K562 (cell line): ENCODE results near the gene ACSS1. TPM values are rescaled to one million over a fixed set of nuclear protein-coding genes. Genes with fewer than 3 reads are reported as not detected.

Experiments
- BRCA1 ChIP-seq, 2 experiments: fragments of 450-650 bp in 1 of 2; sonication (generic) in 1 of 2; formaldehyde crosslinking in 1 of 2; IDR thresholded peaks; 2 replicates each; pipeline versions ENCODE4 v1.5.0 to v1.6.1; 2017 to 2020; ENCODE audit warnings: mild to moderate bottlenecking in 1 of 2, missing genetic modification reagents in 1 of 2
- CBX8 ChIP-seq: fragments of 200-600 bp; sonication (generic); IDR thresholded peaks from 2 replicates; pipeline ENCODE4 v1.6.1; 2012; ENCODE audit warnings: borderline replicate concordance, mixed run types, low read depth, mild to moderate bottlenecking, moderate library complexity, mixed read lengths, low read length, control low read depth, inconsistent platforms; ENCODE audit not compliant: poor library complexity, severe bottlenecking; ENCODE audit errors: extremely low read depth
- ELF2 ChIP-seq: fragments of 250-450 bp; sonication (Bioruptor Pico); IDR thresholded peaks from 2 replicates; pipeline ENCODE4 v1.5.0; 2021; ENCODE audit warnings: mild to moderate bottlenecking
- FIP1L1 ChIP-seq: fragments of 200-400 bp; formaldehyde crosslinking; IDR thresholded peaks from 2 replicates; pipeline ENCODE4 v1.6.1; 2018; ENCODE audit warnings: mild to moderate bottlenecking, low read depth, low read length; ENCODE audit not compliant: poor library complexity, severe bottlenecking
- GATA2 ChIP-seq: sonication (generic); formaldehyde crosslinking; IDR thresholded peaks from 2 replicates; pipeline ENCODE4 v1.4.0; 2020; ENCODE audit warnings: mild to moderate bottlenecking, missing genetic modification reagents
- NFYB ChIP-seq: IDR thresholded peaks from 2 replicates; pipeline ENCODE4 v1.6.1; 2011; ENCODE audit warnings: mild to moderate bottlenecking, moderate library complexity; ENCODE audit not compliant: insufficient read length; ENCODE audit errors: extremely low read depth
- PRPF4 ChIP-seq: fragments of 200-400 bp; formaldehyde crosslinking; IDR thresholded peaks from one replicate; pipeline ENCODE4 v1.6.1; 2017; ENCODE audit warnings: low read length, low read depth, mild to moderate bottlenecking; ENCODE audit not compliant: insufficient read depth, poor library complexity, severe bottlenecking
- RAD51 ChIP-seq: fragments of 450-650 bp; IDR thresholded peaks from 2 replicates; pipeline ENCODE4 v1.7.1; 2016; ENCODE audit warnings: low read depth, mild to moderate bottlenecking, borderline replicate concordance
- TBL1XR1 ChIP-seq, 2 experiments: IDR thresholded peaks; 2 replicates each; pipeline ENCODE4 v1.6.1; 2012; ENCODE audit warnings: improper control_type of control experiment in 2 of 2, low read length in 2 of 2, mild to moderate bottlenecking in 1 of 2
- TGIF2 ChIP-seq: sonication (generic); formaldehyde crosslinking; IDR thresholded peaks from 2 replicates; pipeline ENCODE4 v1.8.1; 2022; ENCODE audit warnings: mild to moderate bottlenecking, missing genetic modification reagents, moderate library complexity
- ZFP36 ChIP-seq: fragments of 150-350 bp; IDR thresholded peaks from 2 replicates; pipeline ENCODE4 v1.6.1; 2018; ENCODE audit warnings: low read length, low read depth; ENCODE audit not compliant: partially characterized antibody
- ZNF174 ChIP-seq: fragments of 250-450 bp; sonication (Bioruptor Pico); IDR thresholded peaks from 2 replicates; pipeline ENCODE4 v1.4.0; 2020; ENCODE audit warnings: mild to moderate bottlenecking
- ZNF778 ChIP-seq: fragments of 450-650 bp; formaldehyde crosslinking; IDR thresholded peaks from 2 replicates; pipeline ENCODE4 v1.4.0; 2020; ENCODE audit warnings: mild to moderate bottlenecking, moderate library complexity
- polyA plus RNA-seq, 8 experiments: library from polyadenylated mRNA; depleted of rRNA in 4 of 8; stranded (reverse) in 5 of 8; unstranded in 3 of 8; fragments of >200 nt; fragmentation: Nextera tagmentation in 2 of 8; fragmentation: Illumina TruSeq in 1 of 8; extraction: Ambion mirVana in 2 of 8; extraction: Trizol in 1 of 8; gene quantifications; 2 replicates each; pipeline versions ENCODE4 v1.2.1 to v1.2.3, GENCODE V29; 2011 to 2014; ENCODE audit warnings: inconsistent platforms in 1 of 8, missing spikeins in 1 of 8
- total RNA-seq, 7 experiments: library from RNA; depleted of rRNA in 6 of 7; stranded (reverse); fragments of >200 nt in 6 of 7; fragmentation: Illumina TruSeq in 2 of 7; extraction: Trizol in 2 of 7; gene quantifications; 2 replicates each; pipeline versions ENCODE4 v1.2.1 to v1.2.3, GENCODE V29; 2011 to 2021; ENCODE audit warnings: low replicate concordance in 1 of 7
- TF ChIP-seq, protein P1 (sequence below): conservative IDR thresholded peaks from 2 replicates; pipeline ENCODE4 v1.6.1; 2011; ENCODE audit warnings: low read depth, mild to moderate bottlenecking, low read length; ENCODE audit not compliant: control insufficient read depth
- TF ChIP-seq, protein P2 (sequence below): sonication (generic); formaldehyde crosslinking; IDR thresholded peaks from 2 replicates; pipeline ENCODE4 v1.5.0; 2020; ENCODE audit warnings: missing genetic modification reagents
- TF ChIP-seq, protein P3 (sequence below): fragments of 450-650 bp; formaldehyde crosslinking; IDR thresholded peaks from 2 replicates; pipeline ENCODE4 v1.4.0; 2022; ENCODE audit warnings: missing genetic modification characterization
- TF ChIP-seq, protein P4 (sequence below): fragments of 450-650 bp; formaldehyde crosslinking; IDR thresholded peaks from 2 replicates; pipeline ENCODE4 v1.4.0; 2022; ENCODE audit warnings: mild to moderate bottlenecking, moderate library complexity

Gene ACSS1
- total and polyA plus RNA-seq, 9 of the 15 experiments (the other 6 are each of a cell fraction or from before 2014, with no cell fraction given) = 0.07 to 2.1 (median 0.27) TPM; not detected in 3

DNA sequence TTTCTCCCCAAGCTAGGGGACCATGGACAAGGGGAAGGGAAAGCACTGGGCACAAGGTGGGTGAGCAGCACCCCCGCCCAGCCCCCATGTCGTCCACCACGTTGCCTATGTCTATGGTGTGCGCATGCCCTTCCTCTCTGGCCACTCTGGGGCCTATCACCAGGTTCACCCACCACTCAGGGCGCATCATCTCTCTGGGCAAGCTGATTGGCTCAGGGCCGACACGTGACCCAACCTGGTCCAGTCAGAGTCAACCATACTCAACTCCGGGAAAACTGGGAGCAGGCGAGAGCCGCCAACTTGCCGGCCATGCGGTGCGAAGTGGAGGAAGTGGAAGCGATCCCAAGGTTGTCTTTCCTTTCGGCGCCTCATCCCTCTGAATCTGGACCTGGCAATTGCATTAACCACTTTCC, 25.9 kb downstream of the ACSS1 start (continued):
- TF ChIP-seq, protein P1, sequence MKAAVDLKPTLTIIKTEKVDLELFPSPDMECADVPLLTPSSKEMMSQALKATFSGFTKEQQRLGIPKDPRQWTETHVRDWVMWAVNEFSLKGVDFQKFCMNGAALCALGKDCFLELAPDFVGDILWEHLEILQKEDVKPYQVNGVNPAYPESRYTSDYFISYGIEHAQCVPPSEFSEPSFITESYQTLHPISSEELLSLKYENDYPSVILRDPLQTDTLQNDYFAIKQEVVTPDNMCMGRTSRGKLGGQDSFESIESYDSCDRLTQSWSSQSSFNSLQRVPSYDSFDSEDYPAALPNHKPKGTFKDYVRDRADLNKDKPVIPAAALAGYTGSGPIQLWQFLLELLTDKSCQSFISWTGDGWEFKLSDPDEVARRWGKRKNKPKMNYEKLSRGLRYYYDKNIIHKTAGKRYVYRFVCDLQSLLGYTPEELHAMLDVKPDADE = no peak
- TF ChIP-seq NFYB = peak; percentile 71
- no peak for TF ChIP-seq FIP1L1
- no peak for TF ChIP-seq PRPF4
- TF ChIP-seq ZNF778 (CRISPR knock-in tag) = no peak
- TF ChIP-seq RAD51 = peak; percentile 63; the same call in 1 of the 2 replicates
- no peak for TF ChIP-seq CBX8
- TF ChIP-seq, protein P2, sequence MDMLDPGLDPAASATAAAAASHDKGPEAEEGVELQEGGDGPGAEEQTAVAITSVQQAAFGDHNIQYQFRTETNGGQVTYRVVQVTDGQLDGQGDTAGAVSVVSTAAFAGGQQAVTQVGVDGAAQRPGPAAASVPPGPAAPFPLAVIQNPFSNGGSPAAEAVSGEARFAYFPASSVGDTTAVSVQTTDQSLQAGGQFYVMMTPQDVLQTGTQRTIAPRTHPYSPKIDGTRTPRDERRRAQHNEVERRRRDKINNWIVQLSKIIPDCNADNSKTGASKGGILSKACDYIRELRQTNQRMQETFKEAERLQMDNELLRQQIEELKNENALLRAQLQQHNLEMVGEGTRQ (CRISPR knock-in tag) = peak; percentile 90
- TF ChIP-seq, protein P3, sequence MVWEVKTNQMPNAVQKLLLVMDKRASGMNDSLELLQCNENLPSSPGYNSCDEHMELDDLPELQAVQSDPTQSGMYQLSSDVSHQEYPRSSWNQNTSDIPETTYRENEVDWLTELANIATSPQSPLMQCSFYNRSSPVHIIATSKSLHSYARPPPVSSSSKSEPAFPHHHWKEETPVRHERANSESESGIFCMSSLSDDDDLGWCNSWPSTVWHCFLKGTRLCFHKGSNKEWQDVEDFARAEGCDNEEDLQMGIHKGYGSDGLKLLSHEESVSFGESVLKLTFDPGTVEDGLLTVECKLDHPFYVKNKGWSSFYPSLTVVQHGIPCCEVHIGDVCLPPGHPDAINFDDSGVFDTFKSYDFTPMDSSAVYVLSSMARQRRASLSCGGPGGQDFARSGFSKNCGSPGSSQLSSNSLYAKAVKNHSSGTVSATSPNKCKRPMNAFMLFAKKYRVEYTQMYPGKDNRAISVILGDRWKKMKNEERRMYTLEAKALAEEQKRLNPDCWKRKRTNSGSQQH (CRISPR knock-in tag) = no peak
- no peak for TF ChIP-seq ZNF174 (CRISPR knock-in tag)
- TF ChIP-seq GATA2 (CRISPR knock-in tag) = no peak
- TF ChIP-seq, protein P4, sequence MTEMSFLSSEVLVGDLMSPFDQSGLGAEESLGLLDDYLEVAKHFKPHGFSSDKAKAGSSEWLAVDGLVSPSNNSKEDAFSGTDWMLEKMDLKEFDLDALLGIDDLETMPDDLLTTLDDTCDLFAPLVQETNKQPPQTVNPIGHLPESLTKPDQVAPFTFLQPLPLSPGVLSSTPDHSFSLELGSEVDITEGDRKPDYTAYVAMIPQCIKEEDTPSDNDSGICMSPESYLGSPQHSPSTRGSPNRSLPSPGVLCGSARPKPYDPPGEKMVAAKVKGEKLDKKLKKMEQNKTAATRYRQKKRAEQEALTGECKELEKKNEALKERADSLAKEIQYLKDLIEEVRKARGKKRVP (CRISPR knock-in tag) = no peak
- no peak for TF ChIP-seq ELF2 (CRISPR knock-in tag)
- no peak for TF ChIP-seq BRCA1 (IDR thresholded peaks at IDR 0.05)
- no peak for TF ChIP-seq BRCA1 (CRISPR knock-in tag; IDR thresholded peaks at IDR 0.05)
- TF ChIP-seq TBL1XR1 (IDR thresholded peaks at IDR 0.05; ENCODE audit: low read length in 2 of 2) = no peak
- no peak for TF ChIP-seq ZFP36
- no peak for TF ChIP-seq TGIF2
